GM12865 (cell line): ENCODE data around the gene MMS19.
"Not testable (repeated sequence)": the region's sequence is repeated elsewhere in the genome, so short reads cannot be mapped to it uniquely, and the experiment has no call there.

Experiments used
- DNase-seq: peaks from one replicate; pipeline ENCODE4 v3.0.0; 2010; ENCODE audit warnings: low read depth
- H3K4me3 ChIP-seq: 2 replicates; pipeline ENCODE4 v1.5.1; 2011; ENCODE audit warnings: mild to moderate bottlenecking, low read depth, low read length, control low read depth
- CTCF ChIP-seq: IDR thresholded peaks from 2 replicates; pipeline ENCODE4 v1.5.1; 2011; ENCODE audit warnings: low read length, control low read depth, low read depth, inconsistent platforms; ENCODE audit not compliant: insufficient read depth; ENCODE audit errors: missing control alignments

MMS19 gene

GRCh38 chr10:97427571-97428179, 70.5 kb downstream of the MMS19 start:
- peak overlapping the region; percentile 99 for H3K4me3 ChIP-seq
- DNase-seq, result peak; percentile 66
- TF ChIP-seq CTCF, result no peak

- TF ChIP-seq CTCF, result no peak
- peak; percentile 53 for DNase-seq
Observed at GRCh38 chr10:97426776-97427570, 71.2 kb downstream of the MMS19 start.

GRCh38 chr10:97425964-97426775, 72.1 kb downstream of the MMS19 start, which contains the start of gene PGAM1:
TSS of gene PGAM1 (plus strand) at chr10:97426191. CDS start at chr10:97426308, 117 bp downstream.
- peak within 1 kb of the TSS; percentile 99 for H3K4me3 ChIP-seq
- TF ChIP-seq CTCF, result peak; percentile 91
- peak; percentile 99 for DNase-seq

More at GRCh38 chr10:97426776-97427570, 71.2 kb downstream of the MMS19 start:
- H3K4me3 ChIP-seq, result peak overlapping the region; percentile 99

GRCh38 chr10:97423757-97424098, 74.5 kb downstream of the MMS19 start:
- H3K4me3 ChIP-seq, DNase-seq: not testable (repeated sequence)

GRCh38 chr10:97416565-97416964, 81.7 kb downstream of the MMS19 start:
- no peak for DNase-seq
- H3K4me3 ChIP-seq, result no peak overlapping the region
- TF ChIP-seq CTCF, result no peak

- peak; percentile 33 for DNase-seq
- TF ChIP-seq CTCF, result no peak
- no peak overlapping the region for H3K4me3 ChIP-seq
Observed at GRCh38 chr10:97412891-97413304, 85.3 kb downstream of the MMS19 start.

- no peak for TF ChIP-seq CTCF
- DNase-seq, result no peak
Observed at GRCh38 chr10:97411406-97411805, 86.8 kb downstream of the MMS19 start.

More at GRCh38 chr10:97411406-97411805, 86.8 kb downstream of the MMS19 start:
- no peak overlapping the region for H3K4me3 ChIP-seq
